T-cell (primary cell): ENCODE data around the gene PLD3. TPM values are rescaled to one million over a fixed set of nuclear protein-coding genes. Genes with fewer than 3 reads are reported as not detected.

Source experiments
- ATAC-seq, 4 experiments: fragments of 200-7000 bp in 3 of 4; fragments of 150-1000 bp in 1 of 4; cut with Tn5 transposase; replicated peaks in 1 of 4; 1 replicate in 3 of 4; 2 replicates in 1 of 4; pipeline ENCODE4 v1.10.0; 2021; ENCODE audit warnings: moderate library complexity in 3 of 4, mild to moderate bottlenecking in 2 of 4, moderate number of reproducible peaks in 1 of 4
- CTCF ChIA-PET, 2 donors: fragments of 300-600 bp; sonication (Branson Sonifier 250); formaldehyde crosslinking; loops; one replicate each; lab custom pipeline; 2022; ENCODE audit warnings: antibody characterized with exemption in 2 of 2; lab: Charles Lee
- POLR2A ChIA-PET, 2 donors: fragments of 300-600 bp; sonication (Branson Sonifier 250); formaldehyde crosslinking; loops; one replicate each; lab custom pipeline; 2022; ENCODE audit warnings: antibody characterized with exemption in 2 of 2; lab: Charles Lee
- DNase-seq, 35 experiments: peaks; one replicate each; pipeline versions ENCODE4 v3.0.0 to v3.0.0-alpha.2; 2013 to 2023
- H3K27ac ChIP-seq: one replicate; pipeline ENCODE4 v1.5.1; 2013; ENCODE audit warnings: low read length
- H3K27me3 ChIP-seq, 2 experiments: replicated peaks in 1 of 2; 1 replicate in 1 of 2; 2 replicates in 1 of 2; pipeline versions ENCODE4 v1.6.1 to v1.7.0; 2013; ENCODE audit warnings: low read length in 1 of 2, mixed read lengths in 1 of 2; ENCODE audit not compliant: control insufficient read depth in 2 of 2, insufficient read depth in 2 of 2; ENCODE audit errors: extremely low read depth in 1 of 2
- H3K36me3 ChIP-seq, 2 donors: 1 replicate in 1 of 2; 2 replicates in 1 of 2; pipeline versions ENCODE4 v1.6.1 to v1.7.0; 2013; ENCODE audit warnings: low read length in 1 of 2; ENCODE audit not compliant: control insufficient read depth in 2 of 2, insufficient read depth in 1 of 2; ENCODE audit errors: extremely low read depth in 1 of 2
- H3K4me1 ChIP-seq, 2 experiments: 1 replicate in 1 of 2; 2 replicates in 1 of 2; pipeline versions ENCODE4 v1.6.1 to v1.7.0; 2013; ENCODE audit warnings: low read length in 2 of 2, mixed read lengths in 1 of 2; ENCODE audit not compliant: insufficient read depth in 2 of 2, control insufficient read depth in 1 of 2; ENCODE audit errors: extremely low read depth in 1 of 2
- H3K4me3 ChIP-seq, 2 donors: 1 replicate in 1 of 2; 2 replicates in 1 of 2; pipeline versions ENCODE4 v1.5.1 to v1.7.0; 2013; ENCODE audit warnings: mild to moderate bottlenecking in 2 of 2, low read length in 1 of 2, moderate library complexity in 1 of 2; ENCODE audit not compliant: control insufficient read depth in 1 of 2; ENCODE audit errors: extremely low read depth in 1 of 2
- H3K9me3 ChIP-seq: 2 replicates; pipeline ENCODE4 v1.7.0; 2013
- H3K27ac Mint-ChIP-seq, 2 donors: one replicate each; pipeline ENCODE4 v1.8.0; 2020 to 2021; ENCODE audit warnings: mild to moderate bottlenecking in 2 of 2, mixed read lengths in 2 of 2
- H3K27me3 Mint-ChIP-seq, 2 donors: one replicate each; pipeline ENCODE4 v1.8.0; 2021 to 2022; ENCODE audit warnings: mixed read lengths in 2 of 2
- H3K36me3 Mint-ChIP-seq: one replicate; pipeline ENCODE4 v1.8.0; 2021; ENCODE audit warnings: mixed read lengths
- H3K4me1 Mint-ChIP-seq, 3 donors: one replicate each; pipeline ENCODE4 v1.8.0; 2020 to 2022; ENCODE audit warnings: mixed read lengths in 3 of 3, mild to moderate bottlenecking in 1 of 3
- H3K4me3 Mint-ChIP-seq, 3 donors: one replicate each; pipeline ENCODE4 v1.8.0; 2020 to 2022; ENCODE audit warnings: mild to moderate bottlenecking in 3 of 3, mixed read lengths in 3 of 3, moderate library complexity in 3 of 3
- H3K9me3 Mint-ChIP-seq, 3 donors: one replicate each; pipeline ENCODE4 v1.8.0; 2020 to 2022; ENCODE audit warnings: mixed read lengths in 3 of 3
- WGBS: methylation state at CpG from one replicate; pipeline ENCODE4 v1.1.5; 2013; ENCODE audit warnings: missing lambda C conversion rate; ENCODE audit not compliant: insufficient coverage; 5-methylcytosine and 5-hydroxymethylcytosine counted together
- total RNA-seq, 35 experiments: library from RNA in 6 of 35; stranded (reverse) in 6 of 35; fragments of 120-200 nt in 1 of 35; gene quantifications; one replicate each; pipeline versions ENCODE4 v1.2.1 to v1.2.4 and lab custom pipeline; 2013 to 2026

Gene PLD3
- total RNA-seq, 5 donors from 2014 or later (not counting 1 experiment from before 2014, with no cell fraction given) = 71.0 to 120 (median 118) TPM

DNA sequence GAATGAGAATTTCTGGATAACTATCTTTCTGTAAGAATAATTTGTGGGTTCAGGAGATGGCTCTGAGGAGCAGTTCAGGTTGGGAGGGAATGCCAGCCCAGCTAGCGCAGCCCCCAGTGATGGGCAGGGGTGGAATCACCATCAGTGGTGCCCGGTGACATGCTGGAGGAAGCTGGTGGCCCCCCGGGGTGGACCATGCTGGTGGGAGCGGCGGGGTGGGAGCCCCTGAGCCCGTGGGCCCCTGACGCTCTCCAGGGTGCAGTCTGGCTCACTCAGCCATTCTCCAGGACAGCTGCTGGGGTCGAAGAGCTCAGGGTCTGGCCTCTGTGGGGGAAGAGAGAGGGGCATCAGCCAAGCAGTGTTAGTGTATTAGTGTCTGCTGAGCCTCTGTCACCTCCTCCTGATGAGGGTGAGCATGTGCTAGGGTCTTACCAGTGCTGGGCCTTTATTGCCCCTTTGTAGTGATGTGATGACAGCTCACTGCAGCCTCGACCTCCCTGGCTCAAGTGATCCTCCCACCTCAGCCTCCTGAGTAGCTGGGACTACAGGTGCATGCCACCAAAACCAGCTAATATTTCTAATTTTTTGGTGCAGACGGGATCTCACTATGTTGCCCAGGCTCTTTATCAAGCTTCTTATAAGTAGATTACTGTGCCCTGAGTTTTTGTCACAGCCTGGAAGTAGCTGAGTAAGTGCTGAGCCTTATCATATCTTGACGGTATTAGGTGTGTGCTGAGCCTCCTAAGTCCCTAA is 31.1 kb downstream of the PLD3 start:
- no peaks in the 10 kb centered on the region for H3K27me3 ChIP-seq
- ATAC-seq = no peak
- POLR2A ChIA-PET = no interaction called here
- H3K4me1 Mint-ChIP-seq = peaks cover 1 to 5% (median 4%) of the 10 kb centered on the region in 3 donors
- H3K9me3 Mint-ChIP-seq = no peaks in the 10 kb centered on the region
- H3K4me1 ChIP-seq = peaks cover 0 to 5% of the 10 kb centered on the region in 2 experiments
- no peak overlapping the region for H3K27ac Mint-ChIP-seq
- H3K36me3 ChIP-seq = peaks cover 4 to 8% of the 10 kb centered on the region in 2 donors
- H3K36me3 Mint-ChIP-seq = peaks cover 12% of the 10 kb centered on the region
- WGBS = 90% methylated on average over 9 of the region's 11 CpGs
- CTCF ChIA-PET = no interaction called here
- H3K27me3 Mint-ChIP-seq = no peaks in the 10 kb centered on the region
- no peaks in the 10 kb centered on the region for H3K9me3 ChIP-seq
- H3K27ac ChIP-seq = no peak overlapping the region
- H3K4me3 ChIP-seq = no peak overlapping the region
- no peak overlapping the region for H3K4me3 Mint-ChIP-seq
- DNase-seq = no peak

DNA sequence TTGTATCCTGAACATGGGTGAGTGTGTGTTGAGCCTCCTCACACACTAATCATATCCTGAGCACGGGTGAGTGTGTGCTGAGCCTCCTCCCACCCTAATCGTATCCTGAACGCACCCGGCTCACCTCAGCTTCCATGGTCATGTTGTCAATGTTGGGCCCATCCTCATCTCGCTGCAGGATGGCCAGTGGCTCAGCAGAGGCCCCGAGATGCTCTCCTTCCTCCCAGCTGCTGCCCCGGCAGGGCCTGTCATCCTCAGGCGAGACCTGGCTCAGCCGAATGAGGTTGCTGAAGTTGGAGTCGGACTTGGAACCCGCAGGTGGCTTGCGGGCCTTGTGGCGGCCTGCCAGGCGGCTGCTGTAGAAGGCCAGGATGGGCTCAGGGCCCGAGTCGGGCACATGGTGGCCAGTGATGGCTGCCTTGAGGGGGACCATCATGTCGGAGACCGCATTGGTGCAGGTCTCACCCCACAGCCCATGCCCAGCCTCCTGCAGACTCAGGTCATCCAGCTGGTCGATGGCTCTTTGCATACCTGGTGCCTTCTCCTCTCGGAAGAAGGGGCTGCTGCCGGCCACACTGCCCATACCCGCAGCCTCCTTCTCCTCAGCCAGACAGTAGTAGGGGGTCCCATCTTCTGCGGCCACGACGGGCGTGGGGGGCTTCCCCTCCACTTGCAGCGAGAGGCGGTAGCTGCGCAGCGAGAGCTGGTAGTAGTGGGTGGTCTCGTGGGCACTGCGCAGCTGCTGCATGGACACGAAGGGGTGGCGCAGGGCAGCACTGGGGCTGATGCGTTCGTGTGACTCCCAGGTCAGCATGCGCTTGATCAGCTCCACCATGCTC is 31.9 kb downstream of the PLD3 start:
- Mint-ChIP-seq H3K27me3 (no peaks in the 10 kb centered on the region), H3K4me1 (no peaks in the 10 kb centered on the region), H3K27ac (no peak overlapping the region), H3K36me3 (peaks cover 6% of the 10 kb centered on the region), H3K4me3 (no peak overlapping the region), H3K9me3 (no peaks in the 10 kb centered on the region)
- Histone ChIP-seq H3K27me3 (no peaks in the 10 kb centered on the region), H3K27ac (no peak overlapping the region), H3K9me3 (no peaks in the 10 kb centered on the region), H3K4me3 (no peak overlapping the region), H3K36me3 (peaks cover 4 to 7% of the 10 kb centered on the region in 2 donors), H3K4me1 (no peaks in the 10 kb centered on the region)
- CTCF ChIA-PET = no interaction called here
- DNase-seq = no peak
- WGBS = 95% methylated on average over 33 of the region's 37 CpGs
- ATAC-seq = no peak
- POLR2A ChIA-PET = no interaction called here

DNA sequence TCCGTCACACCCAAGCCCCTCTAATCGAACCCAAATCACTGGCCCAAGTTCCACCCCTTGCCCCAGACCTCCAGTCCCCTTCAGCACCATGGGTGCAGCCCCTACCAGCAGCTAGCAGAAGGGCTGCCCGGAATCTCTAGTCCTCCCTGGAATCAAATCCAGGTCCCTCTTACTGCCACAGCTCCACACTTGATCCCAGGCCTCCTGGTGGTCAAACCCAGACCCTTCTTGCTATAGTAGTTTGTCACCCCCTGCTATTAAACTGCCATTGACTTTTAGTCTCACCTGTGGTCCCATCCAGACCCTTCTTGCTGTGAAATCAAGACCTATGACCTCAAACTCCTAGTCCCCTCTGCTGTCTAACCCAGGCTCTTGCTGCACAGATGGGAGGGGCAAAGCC is 32.8 kb downstream of the PLD3 start:
- no peaks in the 10 kb centered on the region for H3K27me3 ChIP-seq
- no peaks in the 10 kb centered on the region for H3K4me1 Mint-ChIP-seq
- no peak overlapping the region for H3K4me3 Mint-ChIP-seq
- no peaks in the 10 kb centered on the region for H3K9me3 Mint-ChIP-seq
- WGBS = 92% methylated on average over 1 of the region's 3 CpGs
- H3K4me3 ChIP-seq = no peak overlapping the region
- DNase-seq (no peak), ATAC-seq (no peak)
- POLR2A ChIA-PET = no interaction called here
- no peak overlapping the region for H3K27ac Mint-ChIP-seq
- peaks cover 3% of the 10 kb centered on the region for H3K36me3 Mint-ChIP-seq
- CTCF ChIA-PET = no interaction called here
- no peak overlapping the region for H3K27ac ChIP-seq
- no peaks in the 10 kb centered on the region for H3K9me3 ChIP-seq
- no peaks in the 10 kb centered on the region for H3K4me1 ChIP-seq
- no peaks in the 10 kb centered on the region for H3K27me3 Mint-ChIP-seq
- H3K36me3 ChIP-seq = peaks cover 3 to 5% of the 10 kb centered on the region in 2 donors

GRCh38 chr19:40383668-40384248 is 35.3 kb downstream of the PLD3 start:
- Mint-ChIP-seq H3K27ac (no peak overlapping the region), H3K4me3 (no peak overlapping the region), H3K27me3 (no peaks in the 10 kb centered on the region), H3K36me3 (no peaks in the 10 kb centered on the region), H3K4me1 (peaks cover 0 to 6% (median 0%) of the 10 kb centered on the region in 3 donors), H3K9me3 (no peaks in the 10 kb centered on the region)
- Histone ChIP-seq H3K9me3 (no peaks in the 10 kb centered on the region), H3K27ac (no peak overlapping the region), H3K4me1 (no peaks in the 10 kb centered on the region), H3K36me3 (no peaks in the 10 kb centered on the region), H3K4me3 (no peak overlapping the region), H3K27me3 (peaks cover 0 to 3% of the 10 kb centered on the region in 2 experiments)
- ChIA-PET POLR2A (interaction anchor here in 1 of 2 donors (0.6 kb wide), 1 partner anchor 373 kb away, joined by 4 read pairs; no protein-coding TSS in a partner anchor), CTCF (interaction anchor here in 1 of 2 donors (0.6 kb wide), 1 partner anchor 37 kb away, joined by 3 read pairs; no protein-coding TSS in a partner anchor)
- WGBS = 91% methylated on average over 27 of the region's 28 CpGs
- no peak for DNase-seq
- no peak for ATAC-seq

DNA sequence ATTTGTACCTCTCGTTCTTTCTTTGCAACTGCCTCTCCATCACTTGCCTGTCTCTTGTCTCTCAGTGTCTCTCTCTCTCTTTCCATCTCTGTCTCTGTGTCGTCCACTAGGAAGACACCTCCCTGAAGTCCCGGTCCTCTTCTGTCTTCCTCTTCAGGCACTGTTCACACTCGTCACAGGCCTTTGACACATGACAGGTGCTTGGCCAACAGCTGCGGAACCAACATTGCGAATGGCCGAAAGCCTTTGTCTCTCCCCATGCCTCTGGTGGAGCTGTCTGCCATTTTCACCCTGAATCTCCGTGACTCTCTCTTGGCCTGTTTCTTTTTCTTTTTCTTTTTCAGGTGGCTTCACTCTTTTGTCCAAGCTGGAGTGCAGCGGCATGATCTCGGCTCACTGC is 38.7 kb downstream of the PLD3 start:
- Mint-ChIP-seq H3K4me1 (peaks cover 0 to 6% (median 0%) of the 10 kb centered on the region in 3 donors), H3K9me3 (no peaks in the 10 kb centered on the region), H3K27me3 (no peaks in the 10 kb centered on the region), H3K36me3 (no peaks in the 10 kb centered on the region), H3K4me3 (no peak overlapping the region), H3K27ac (no peak overlapping the region)
- H3K27ac ChIP-seq = no peak overlapping the region
- POLR2A ChIA-PET = interaction anchor here in 1 of 2 donors (0.6 kb wide), 1 partner anchor 1108 kb away, joined by 3 read pairs; no protein-coding TSS in a partner anchor
- no peaks in the 10 kb centered on the region for H3K4me1 ChIP-seq
- ATAC-seq (no peak), DNase-seq (no peak)
- no peaks in the 10 kb centered on the region for H3K9me3 ChIP-seq
- WGBS = 88% methylated on average over 8 of the region's 10 CpGs
- peaks cover 0 to 6% of the 10 kb centered on the region in 2 experiments for H3K27me3 ChIP-seq
- no peaks in the 10 kb centered on the region for H3K36me3 ChIP-seq
- no peak overlapping the region for H3K4me3 ChIP-seq
- CTCF ChIA-PET = interaction anchor here in 1 of 2 donors (0.6 kb wide), 1 partner anchor 34 kb away, joined by 3 read pairs; no protein-coding TSS in a partner anchor

- Histone ChIP-seq H3K4me1 (no peaks in the 10 kb centered on the region), H3K27me3 (peaks cover 0 to 6% of the 10 kb centered on the region in 2 experiments), H3K4me3 (no peak overlapping the region), H3K36me3 (no peaks in the 10 kb centered on the region), H3K27ac (no peak overlapping the region), H3K9me3 (no peaks in the 10 kb centered on the region)
- Mint-ChIP-seq H3K36me3 (no peaks in the 10 kb centered on the region), H3K4me3 (no peak overlapping the region), H3K9me3 (no peaks in the 10 kb centered on the region), H3K27me3 (no peaks in the 10 kb centered on the region), H3K4me1 (peaks cover 0 to 6% (median 0%) of the 10 kb centered on the region in 3 donors), H3K27ac (no peak overlapping the region)
- no peak for ATAC-seq
- WGBS = 100% methylated on average over 1 of the region's 3 CpGs
- ChIA-PET CTCF (no interaction called here), POLR2A (no interaction called here)
- no peak for DNase-seq
Observed at GRCh38 chr19:40388481-40388880, 40.0 kb downstream of the PLD3 start.
